ENCODE results near the gene CCR7.

Gene CCR7

DNA sequence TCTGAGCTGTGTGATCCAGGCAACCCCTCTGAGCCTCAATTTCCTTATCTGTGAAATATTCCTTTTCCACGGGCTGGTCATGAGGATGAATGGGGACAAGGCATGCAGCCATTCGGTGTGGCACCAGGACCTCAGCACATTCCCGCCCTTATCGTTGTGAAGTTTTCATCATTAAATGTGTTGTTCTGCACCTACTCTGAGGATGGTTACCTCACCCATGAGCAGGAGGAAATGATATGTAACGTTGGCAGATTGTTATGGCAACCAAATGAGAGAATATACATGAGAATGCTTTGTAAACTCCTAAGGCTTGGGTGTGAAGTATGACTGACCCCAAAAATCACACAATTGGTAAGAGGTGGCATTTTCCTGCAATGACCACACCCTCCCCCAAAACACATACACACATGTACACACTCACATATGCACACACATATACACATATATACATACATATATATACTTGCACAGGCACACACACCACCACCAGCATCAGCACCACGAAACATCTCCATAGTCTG is 42.8 kb upstream of the CCR7 start:
- H3K27ac ChIP-seq, result no peak overlapping the region
- TF ChIP-seq ZFX (IDR thresholded peaks at IDR 0.05), result no peak
- TF ChIP-seq, protein P1, sequence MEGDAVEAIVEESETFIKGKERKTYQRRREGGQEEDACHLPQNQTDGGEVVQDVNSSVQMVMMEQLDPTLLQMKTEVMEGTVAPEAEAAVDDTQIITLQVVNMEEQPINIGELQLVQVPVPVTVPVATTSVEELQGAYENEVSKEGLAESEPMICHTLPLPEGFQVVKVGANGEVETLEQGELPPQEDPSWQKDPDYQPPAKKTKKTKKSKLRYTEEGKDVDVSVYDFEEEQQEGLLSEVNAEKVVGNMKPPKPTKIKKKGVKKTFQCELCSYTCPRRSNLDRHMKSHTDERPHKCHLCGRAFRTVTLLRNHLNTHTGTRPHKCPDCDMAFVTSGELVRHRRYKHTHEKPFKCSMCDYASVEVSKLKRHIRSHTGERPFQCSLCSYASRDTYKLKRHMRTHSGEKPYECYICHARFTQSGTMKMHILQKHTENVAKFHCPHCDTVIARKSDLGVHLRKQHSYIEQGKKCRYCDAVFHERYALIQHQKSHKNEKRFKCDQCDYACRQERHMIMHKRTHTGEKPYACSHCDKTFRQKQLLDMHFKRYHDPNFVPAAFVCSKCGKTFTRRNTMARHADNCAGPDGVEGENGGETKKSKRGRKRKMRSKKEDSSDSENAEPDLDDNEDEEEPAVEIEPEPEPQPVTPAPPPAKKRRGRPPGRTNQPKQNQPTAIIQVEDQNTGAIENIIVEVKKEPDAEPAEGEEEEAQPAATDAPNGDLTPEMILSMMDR (conservative IDR thresholded peaks at IDR 0.05), result no peak

DNA sequence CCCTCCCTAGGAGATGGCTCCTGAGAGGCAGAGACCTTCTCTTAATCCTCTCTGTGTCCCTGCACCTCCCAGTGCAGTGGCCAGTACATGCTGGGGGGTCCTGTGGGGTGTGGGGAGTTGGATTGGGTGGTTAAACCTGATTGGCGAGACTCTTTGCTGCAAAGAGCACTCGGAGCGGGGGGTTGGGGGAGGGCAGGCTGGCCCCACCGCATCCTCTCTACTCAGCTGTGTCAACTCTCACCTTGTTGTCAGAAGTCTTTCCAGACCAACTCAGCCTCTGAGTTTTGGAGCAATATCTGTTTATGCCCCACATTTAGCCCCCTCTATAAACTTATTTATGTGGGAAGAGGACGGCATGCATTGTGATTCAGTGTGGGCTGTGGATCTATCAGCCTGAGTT is 42.4 kb upstream of the CCR7 start:
- H3K27ac ChIP-seq, result no peak overlapping the region
- no peak for TF ChIP-seq ZFX (IDR thresholded peaks at IDR 0.05)
- TF ChIP-seq, protein P1 (conservative IDR thresholded peaks at IDR 0.05), result no peak

DNA sequence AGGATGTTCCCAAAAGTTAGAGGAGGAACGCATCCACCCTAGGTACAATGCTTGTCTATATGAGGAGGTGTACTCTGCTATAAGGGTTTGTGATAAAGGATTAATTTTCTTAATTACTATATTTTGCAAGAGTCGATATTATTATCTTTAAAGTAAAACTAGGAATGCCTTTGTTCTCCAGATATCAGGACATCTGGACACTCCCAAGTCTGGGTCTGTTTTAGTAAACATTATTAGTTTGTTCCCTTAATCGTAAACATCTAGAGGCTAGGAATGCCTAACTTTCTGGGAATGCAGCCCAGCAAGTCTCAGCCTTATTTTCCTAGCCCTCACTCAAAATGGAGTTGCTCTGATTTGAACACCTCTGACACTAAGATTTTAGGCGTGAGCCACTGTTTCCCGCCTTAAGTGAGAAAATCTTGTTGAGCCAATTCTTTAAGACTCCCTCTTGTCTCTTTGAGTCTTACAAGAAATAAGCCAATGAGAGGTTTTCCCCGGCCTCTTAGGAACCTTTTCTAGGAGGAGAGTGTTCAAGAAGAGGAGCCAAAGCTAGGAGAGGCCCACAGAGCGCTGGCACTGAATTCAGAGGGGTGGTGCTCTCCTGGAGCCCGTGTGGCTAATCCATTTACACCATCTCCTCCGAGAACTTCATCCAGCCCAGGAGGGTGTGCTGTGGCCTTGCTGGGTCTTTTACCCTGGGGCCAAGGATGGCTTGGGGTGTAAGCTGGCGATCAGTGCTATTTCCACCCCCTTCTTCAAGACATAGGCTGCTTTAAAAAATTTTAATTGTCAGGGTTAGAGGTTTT is 41.5 kb upstream of the CCR7 start:
- H3K27ac ChIP-seq, result no peak overlapping the region
- TF ChIP-seq, protein P1 (conservative IDR thresholded peaks at IDR 0.05), result no peak
- no peak for TF ChIP-seq ZFX (IDR thresholded peaks at IDR 0.05)

DNA sequence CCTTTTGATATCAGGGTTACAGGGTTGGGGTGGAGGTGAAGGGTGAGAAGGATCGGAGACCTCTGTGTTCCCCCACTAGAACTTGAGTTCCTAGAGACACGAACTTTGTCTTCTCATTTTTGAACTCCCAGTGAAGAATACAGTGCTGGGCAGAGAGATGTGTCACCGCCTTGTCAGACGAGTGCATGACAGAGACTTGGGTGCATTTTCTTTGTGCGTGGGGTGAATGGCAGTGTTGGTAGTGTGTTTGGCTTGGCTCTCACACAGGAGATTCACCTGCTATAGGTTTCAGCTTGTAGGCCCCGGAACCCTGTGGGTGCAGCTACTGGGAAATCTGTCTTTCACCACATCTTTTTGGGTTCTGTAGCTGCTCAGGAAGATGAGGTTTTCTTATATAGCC is 40.0 kb upstream of the CCR7 start:
- TF ChIP-seq, protein P1 (conservative IDR thresholded peaks at IDR 0.05), result no peak
- no peak for TF ChIP-seq ZFX (IDR thresholded peaks at IDR 0.05)
- no peak overlapping the region for H3K27ac ChIP-seq

DNA sequence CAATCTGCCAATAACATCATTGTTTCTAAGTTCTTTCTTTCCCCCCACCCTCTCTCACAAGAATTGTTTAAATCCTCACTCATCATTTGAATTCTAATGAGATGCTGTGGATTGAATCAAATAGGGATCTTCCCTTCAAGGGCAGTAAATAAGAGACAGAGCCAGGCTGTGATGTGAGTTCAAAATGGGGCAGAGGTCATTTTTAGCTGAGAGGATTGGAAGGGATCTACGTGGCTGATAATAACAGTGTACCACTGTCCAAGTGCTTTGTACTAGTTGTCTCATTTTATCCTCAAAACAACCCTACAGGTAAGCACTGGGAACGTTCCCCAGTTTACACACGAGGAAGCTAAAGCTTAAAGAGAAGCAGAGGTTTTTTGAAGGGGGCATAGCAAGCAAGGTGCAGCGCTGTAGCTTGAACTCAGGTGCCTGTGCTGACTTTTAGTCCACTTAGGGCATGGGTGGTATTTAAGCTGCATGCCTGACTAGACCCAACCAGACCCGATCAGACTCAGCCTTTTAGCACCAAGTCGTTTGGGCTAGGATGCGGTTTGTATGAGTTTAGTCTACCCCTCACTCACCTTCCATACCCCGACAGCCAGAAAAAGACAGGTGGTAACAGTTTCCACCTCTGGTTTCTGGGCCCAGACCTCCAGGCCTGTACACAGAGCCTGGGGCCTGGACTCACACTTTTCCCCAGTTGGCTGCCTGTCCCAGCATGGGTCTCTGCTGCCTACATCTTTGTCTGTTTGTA is 39.2 kb upstream of the CCR7 start:
- H3K27ac ChIP-seq, result no peak overlapping the region
- TF ChIP-seq, protein P1 (conservative IDR thresholded peaks at IDR 0.05), result no peak
- TF ChIP-seq ZFX (IDR thresholded peaks at IDR 0.05), result no peak

DNA sequence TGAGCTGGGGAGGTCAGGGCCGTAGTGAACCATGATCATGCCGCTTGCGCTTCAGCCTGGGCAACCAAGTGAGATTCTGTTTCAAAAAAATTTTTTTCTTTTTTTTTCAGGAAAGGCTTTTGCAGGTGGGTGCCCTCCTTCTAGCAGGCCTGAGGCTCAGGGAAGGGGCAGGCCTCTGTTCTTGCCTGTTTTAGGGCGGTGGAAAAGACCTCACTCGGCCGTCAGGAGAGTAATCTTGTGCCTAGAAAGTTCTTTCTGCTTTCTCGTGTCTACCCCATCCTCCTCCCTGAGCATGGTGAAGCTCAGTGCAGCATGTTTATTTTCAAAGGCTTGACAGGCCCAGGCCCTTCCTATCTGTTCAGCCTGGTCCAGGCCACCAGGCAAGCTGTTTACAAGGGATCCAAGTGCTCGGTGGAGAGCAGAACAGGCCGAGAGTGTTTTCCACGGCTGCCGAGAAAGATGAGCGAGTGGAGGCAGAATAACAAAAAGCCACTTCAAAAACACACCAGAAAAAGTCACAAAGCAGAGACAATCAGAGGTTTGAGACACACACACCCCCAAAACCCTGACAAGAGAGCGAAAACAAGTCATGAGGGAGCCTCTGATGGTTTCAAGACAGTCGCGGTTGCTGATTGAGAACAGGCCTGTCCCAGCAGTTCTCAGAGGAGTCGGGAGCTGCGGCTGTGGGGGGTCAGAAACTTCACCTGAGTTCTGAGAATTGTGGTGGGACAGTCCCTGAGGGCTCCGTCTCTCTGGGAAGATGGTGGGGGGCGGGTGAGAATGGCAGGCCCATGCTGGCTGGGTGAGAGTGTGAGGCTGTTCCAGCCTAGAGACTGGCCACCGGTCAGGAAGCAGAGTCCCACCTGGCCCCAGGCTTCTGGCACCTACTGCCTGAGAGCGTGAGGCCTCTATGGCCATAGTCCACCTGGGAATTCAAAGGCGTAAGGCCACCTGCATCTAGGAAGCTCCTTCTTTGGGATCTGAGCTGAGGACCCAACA is 37.5 kb upstream of the CCR7 start:
- no peak overlapping the region for H3K27ac ChIP-seq
- TF ChIP-seq ZFX (IDR thresholded peaks at IDR 0.05), result no peak
- TF ChIP-seq, protein P1 (conservative IDR thresholded peaks at IDR 0.05), result no peak
